22Rv1 (cell line): ENCODE results near the gene LRRC63.
"Not testable (repeated sequence)": the region's sequence is repeated elsewhere in the genome, so short reads cannot be mapped to it uniquely, and the experiment has no call there.

Experiments used
- H3K27ac ChIP-seq: fragments of 450-650 bp; 2 replicates; pipeline ENCODE4 v1.5.1; 2017
- ZFX ChIP-seq: fragments of 450-650 bp; IDR thresholded peaks from 2 replicates; pipeline ENCODE4 v1.6.1; 2017; ENCODE audit warnings: antibody characterized with exemption, borderline replicate concordance
- TF ChIP-seq, protein P1 (sequence below): fragments of 450-650 bp; IDR thresholded peaks from 2 replicates; pipeline ENCODE4 v1.5.1; 2017; ENCODE audit warnings: mild to moderate bottlenecking

Gene LRRC63, protein sequence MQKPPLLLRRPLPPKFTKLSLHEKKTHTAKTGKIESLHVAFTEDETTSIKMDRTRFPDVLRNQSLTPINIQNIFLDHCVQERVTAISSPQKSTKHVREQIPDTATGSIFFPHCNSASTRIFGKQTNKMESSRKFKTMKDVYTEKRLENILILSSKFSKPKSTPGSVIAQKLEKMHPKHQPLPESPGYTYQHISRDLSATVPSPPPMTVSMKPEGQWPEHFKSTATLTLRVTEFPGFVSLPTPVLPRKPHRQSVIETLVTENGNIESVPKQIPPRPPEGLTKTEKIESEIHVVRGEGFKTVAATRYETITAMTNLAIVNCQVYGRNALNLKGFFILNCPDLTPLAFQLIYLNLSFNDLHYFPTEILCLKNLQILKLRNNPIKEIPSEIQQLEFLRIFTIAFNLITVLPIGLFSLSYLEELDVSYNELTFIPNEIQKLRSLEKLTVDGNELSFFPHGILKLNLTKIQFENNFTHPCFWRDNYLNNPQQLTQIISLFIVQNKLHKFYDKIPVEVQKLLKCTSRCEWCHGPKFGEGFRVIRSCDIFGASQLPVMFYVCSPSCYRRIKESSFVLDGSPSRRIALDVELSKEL

DNA sequence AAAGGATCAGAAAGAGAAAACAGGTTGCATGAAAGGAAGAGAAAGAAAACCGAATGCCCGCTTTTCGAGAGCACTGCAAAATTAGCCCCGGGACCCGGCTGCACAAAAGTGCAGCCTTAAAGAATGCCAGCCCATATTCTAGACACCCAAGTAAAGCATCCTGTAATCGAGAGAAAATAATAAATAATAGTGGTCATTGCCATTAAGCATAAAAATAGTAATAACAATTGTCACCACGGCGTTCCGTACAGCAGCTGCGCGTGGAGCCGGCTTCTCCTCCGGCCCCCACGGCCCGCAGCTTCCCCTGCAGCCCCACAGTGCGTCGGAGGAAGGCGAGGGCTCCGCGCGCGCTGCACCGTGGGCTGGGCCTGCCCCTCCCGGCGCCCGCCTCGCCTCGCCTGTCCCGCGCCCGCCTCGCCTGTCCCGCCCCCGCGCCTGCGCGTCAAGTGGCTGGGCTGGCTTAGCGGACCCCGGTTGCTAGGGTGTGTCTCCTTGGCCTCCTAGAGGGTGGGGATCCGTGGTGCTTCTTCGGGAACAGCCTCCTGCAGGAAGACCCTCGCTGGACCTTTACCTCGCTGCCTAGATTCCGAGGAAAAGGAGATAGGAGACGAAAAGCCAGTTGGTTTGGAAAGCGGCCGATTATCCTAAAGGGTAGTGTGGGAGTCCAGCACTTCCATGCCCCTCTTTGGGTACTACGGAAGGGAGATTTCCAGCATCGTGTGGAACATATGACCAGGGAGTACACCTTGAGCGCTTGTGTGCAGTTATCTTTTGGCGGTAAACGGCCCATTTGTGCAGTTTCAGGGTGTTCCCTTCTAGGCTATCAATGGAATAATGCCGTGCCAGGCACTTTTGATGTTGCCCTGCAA is at the start of gene LRRC63:
Gene LRRC63 (plus strand): TSS at position 446 of the 869 bp plus-strand sequence. CDS start 1,107 bp downstream, outside the sequence.
- H3K27ac ChIP-seq, result peak within 1 kb of the TSS; percentile 46
- no peak for TF ChIP-seq ZFX
- TF ChIP-seq, protein P1, sequence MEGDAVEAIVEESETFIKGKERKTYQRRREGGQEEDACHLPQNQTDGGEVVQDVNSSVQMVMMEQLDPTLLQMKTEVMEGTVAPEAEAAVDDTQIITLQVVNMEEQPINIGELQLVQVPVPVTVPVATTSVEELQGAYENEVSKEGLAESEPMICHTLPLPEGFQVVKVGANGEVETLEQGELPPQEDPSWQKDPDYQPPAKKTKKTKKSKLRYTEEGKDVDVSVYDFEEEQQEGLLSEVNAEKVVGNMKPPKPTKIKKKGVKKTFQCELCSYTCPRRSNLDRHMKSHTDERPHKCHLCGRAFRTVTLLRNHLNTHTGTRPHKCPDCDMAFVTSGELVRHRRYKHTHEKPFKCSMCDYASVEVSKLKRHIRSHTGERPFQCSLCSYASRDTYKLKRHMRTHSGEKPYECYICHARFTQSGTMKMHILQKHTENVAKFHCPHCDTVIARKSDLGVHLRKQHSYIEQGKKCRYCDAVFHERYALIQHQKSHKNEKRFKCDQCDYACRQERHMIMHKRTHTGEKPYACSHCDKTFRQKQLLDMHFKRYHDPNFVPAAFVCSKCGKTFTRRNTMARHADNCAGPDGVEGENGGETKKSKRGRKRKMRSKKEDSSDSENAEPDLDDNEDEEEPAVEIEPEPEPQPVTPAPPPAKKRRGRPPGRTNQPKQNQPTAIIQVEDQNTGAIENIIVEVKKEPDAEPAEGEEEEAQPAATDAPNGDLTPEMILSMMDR, result no peak

DNA sequence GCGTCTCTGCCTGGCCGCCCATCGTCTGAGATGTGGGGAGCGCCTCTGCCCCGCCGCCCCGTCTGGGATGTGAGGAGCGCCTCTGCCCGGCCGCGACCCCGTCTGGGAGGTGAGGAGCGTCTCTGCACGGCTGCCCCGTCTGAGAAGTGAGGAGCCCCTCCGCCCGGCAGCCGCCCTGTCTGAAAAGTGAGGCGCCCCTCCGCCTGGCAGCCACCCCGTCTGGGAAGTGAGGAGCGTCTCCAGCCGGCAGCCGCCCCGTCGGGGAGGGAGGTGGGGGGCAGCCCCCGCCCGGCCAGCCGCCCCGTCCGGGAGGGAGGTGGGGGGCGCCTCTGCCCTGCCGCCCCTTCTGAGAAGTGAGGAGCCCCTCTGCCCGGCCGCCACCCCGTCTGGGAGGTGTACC is 49.0 kb upstream of the LRRC63 start:
- not testable (repeated sequence) for H3K27ac ChIP-seq

DNA sequence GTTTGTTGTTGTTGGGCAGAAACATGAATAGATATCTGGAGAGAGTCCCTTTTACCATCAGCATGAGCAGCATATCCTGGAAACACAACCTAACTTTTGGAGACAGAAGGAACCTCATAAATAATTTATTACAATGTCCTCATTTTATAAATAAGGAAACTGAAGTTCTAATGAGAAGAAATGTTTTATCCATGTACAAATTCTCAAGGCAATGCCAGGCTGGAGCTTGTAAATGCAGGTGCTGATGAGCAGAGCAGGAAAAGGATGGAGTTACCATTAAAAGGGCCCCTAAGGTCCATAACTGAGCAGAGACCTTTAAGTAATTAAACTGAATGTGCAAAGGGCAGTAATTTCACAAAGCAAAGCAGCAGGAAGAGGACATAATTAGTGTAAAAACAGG is 47.1 kb upstream of the LRRC63 start:
- no peak overlapping the region for H3K27ac ChIP-seq
- TF ChIP-seq, protein P1, result no peak
- TF ChIP-seq ZFX, result no peak

DNA sequence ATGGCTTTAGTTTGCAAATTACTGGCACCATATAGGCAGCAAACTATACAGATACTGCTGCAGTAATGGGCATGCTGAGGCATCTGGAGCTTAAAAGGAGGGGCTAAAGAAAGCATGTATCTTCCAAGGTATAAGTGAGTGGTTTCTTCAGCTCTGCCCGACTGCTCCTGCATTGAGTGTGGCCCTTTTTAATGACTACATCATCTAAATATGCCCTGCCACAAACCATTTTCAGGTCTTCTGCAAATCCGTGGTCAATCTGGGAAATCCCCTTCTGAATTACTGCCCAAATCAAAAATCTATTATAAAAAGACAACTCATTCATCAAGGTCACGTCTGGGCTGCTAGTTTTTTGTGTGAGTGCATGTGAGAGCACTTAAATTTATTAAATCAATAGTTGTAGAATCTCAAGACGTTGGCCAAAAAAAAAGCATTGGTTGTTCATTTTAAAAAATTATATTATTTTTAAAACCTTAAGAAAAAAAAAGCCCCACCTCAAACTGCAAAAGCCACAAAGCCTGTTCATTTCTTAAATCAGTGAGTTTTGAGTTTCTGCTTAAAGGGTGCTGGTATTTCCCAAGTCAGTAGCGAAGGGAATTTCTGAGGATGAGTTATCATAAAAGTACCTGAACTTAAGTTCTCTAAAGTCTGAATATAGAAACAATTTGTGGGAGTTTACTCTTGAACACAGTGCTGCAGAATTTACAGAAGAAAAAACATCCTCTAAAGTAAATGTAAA is 46.1 kb upstream of the LRRC63 start:
- TF ChIP-seq, protein P1, result no peak
- TF ChIP-seq ZFX, result no peak
- no peak overlapping the region for H3K27ac ChIP-seq

DNA sequence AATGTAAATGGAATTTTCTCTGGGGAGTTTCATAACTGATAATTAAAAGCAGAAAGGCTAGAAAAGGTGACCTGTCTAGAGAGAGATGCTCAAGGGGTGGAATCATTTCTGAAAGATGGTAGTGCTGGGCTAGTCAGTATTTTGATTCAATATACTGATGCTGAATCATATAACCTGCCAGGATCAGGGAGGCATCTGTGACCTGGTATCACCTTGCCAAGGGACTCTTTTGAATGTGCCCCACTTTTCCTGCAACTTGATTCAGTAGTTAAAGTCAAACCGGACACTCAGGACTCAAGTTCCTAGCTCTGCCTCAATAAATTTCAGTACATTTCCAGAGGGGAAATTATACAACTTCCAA is 45.5 kb upstream of the LRRC63 start:
- no peak overlapping the region for H3K27ac ChIP-seq
- TF ChIP-seq, protein P1, result no peak
- TF ChIP-seq ZFX, result no peak

DNA sequence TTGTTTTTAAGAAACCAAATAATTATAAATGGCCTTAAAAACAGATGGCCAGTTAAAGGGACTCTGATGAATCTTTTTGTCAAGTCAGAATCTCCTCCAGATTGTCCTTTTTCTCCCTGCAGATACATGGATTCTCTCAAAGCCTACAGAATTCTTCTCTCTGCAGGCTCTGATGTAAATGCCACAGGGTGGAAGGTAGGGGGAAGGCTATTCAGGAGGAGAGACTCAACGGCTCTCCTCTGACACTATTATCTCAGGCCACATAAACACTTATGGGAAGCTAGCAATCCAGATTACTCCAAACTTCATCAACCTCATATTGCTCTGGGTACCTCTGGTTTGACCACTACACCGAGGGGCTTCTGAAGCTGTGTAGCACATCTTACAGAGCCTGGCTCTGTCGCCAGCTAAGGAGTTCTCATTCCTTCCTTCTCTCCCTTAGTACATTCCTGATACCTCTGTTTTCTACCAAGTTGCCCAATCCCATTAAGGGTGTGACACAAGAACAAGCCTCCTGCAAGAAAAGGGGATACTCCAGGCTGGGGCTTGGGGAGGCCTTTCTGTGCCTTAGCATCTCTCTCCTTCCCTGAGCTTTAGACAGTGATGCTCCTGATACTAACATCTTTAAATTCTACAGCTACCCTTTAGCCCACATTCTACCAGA is 44.6 kb upstream of the LRRC63 start:
- H3K27ac ChIP-seq, result no peak overlapping the region
- TF ChIP-seq, protein P1, result no peak
- no peak for TF ChIP-seq ZFX

DNA sequence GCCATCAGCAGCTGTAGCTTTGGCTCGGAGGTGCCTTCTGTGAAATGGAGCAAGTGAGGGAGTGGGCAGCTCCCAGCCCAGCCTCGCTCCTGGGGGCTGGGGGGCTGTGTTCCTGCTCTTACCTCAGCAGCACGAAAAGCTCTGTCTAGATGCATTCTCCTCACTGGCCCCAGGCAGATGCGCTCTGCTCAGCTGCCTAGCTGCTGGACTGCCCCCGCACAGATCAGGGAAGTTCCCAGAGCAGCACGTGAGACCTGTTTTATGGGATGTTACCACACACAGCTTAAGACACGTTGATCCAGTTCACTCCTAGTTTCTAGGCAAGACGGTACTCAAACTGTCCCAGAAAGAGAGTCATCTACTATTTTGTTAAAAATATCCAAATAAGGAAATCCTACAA is 43.4 kb upstream of the LRRC63 start:
- TF ChIP-seq, protein P1, result no peak
- TF ChIP-seq ZFX, result no peak
- H3K27ac ChIP-seq, result no peak overlapping the region
